ENCODE measurements around the gene TENM3. TPM values are rescaled to one million over a fixed set of nuclear protein-coding genes. Genes with fewer than 3 reads are reported as not detected.

TENM3 gene
- total and polyA plus RNA-seq, 2 of the 8 experiments (the other 6 are each of a cell fraction or from before 2014, with no cell fraction given): 36.9 to 69.3 TPM

DNA sequence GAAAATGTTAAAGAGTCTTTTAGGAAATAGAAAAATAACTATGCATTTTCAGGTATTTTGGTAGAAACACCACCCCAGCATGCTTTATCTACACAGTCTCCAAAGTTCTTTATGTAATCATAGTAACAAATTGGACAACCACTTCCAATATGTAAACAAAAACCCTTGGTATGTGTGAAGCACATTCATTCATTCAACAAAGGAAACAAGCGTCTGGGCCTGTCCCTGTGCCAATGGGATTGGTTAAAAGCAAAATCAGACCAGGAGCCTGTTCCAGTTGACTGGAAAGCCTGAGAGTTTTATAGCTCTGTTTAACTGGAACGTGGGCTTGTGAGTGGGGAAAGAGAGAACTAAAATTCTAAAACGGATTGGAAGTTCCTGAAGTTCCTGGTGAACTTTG is 41.3 kb upstream of the TENM3 start (continued):
- no peak for TF ChIP-seq NANOG (IDR thresholded peaks at IDR 0.05; ENCODE audit: insufficient read depth, low read depth, low read length, poor library complexity, severe bottlenecking)
- TF ChIP-seq KDM4A (IDR thresholded peaks at IDR 0.05; ENCODE audit: low read depth, low read length, severe bottlenecking): no peak
- no peak for TF ChIP-seq BCL11A (IDR thresholded peaks at IDR 0.05; ENCODE audit: low read depth in 2 of 2, low read length in 2 of 2)
- no peak for TF ChIP-seq SP2 (IDR thresholded peaks at IDR 0.05; ENCODE audit: low read length)
- TF ChIP-seq KDM1A (IDR thresholded peaks at IDR 0.05; ENCODE audit: borderline replicate concordance, low read length): no peak
